Gastrocnemius medialis (tissue), 4 donors: ENCODE measurements around the gene JPH2.

ENCODE experiments used
- CTCF ChIP-seq, 5 experiments: fragments of 450-650 bp in 3 of 5; fragments of 200-600 bp in 2 of 5; sonication (generic) in 2 of 5; IDR thresholded peaks in 4 of 5; conservative IDR thresholded peaks in 1 of 5; 1 replicate in 4 of 5; 2 replicates in 1 of 5; pipeline ENCODE4 v1.5.1; 2016 to 2019; ENCODE audit warnings: antibody characterized with exemption in 5 of 5, mild to moderate bottlenecking in 3 of 5, moderate library complexity in 3 of 5
- POLR2A ChIP-seq, 2 donors: fragments of 450-650 bp; IDR thresholded peaks; one replicate each; pipeline ENCODE4 v1.6.1; 2017; ENCODE audit warnings: antibody characterized with exemption in 2 of 2, mild to moderate bottlenecking in 2 of 2, moderate library complexity in 2 of 2

- TF ChIP-seq CTCF (IDR thresholded peaks at IDR 0.05 in 4 of 5, conservative IDR thresholded peaks at IDR 0.05 in 1 of 5) (no peak), POLR2A (IDR thresholded peaks at IDR 0.05) (no peak)
Observed at GRCh38 chr20:44212792-44213191, 25.8 kb upstream of the JPH2 start.
